Suprapubic skin (tissue), 4 donors: ENCODE results near the gene LRMDA. TPM values are rescaled to one million over a fixed set of nuclear protein-coding genes. Genes with fewer than 3 reads are reported as not detected.

ENCODE experiments used
- DNase-seq, 2 donors: peaks; one replicate each; pipeline ENCODE4 v3.0.0-alpha.2; 2019; ENCODE audit warnings: low spot score in 2 of 2
- H3K27ac ChIP-seq: fragments of 200-600 bp; sonication (generic); one replicate; pipeline ENCODE4 v1.5.1; 2019
- H3K27me3 ChIP-seq: fragments of 200-600 bp; sonication (generic); one replicate; pipeline ENCODE4 v1.5.1; 2019
- H3K36me3 ChIP-seq: fragments of 200-600 bp; sonication (generic); one replicate; pipeline ENCODE4 v1.5.1; 2019
- H3K4me1 ChIP-seq: fragments of 200-600 bp; sonication (generic); one replicate; pipeline ENCODE4 v1.5.1; 2019
- H3K4me3 ChIP-seq: fragments of 200-600 bp; sonication (generic); one replicate; pipeline ENCODE4 v1.5.1; 2019; ENCODE audit warnings: mild to moderate bottlenecking
- H3K9me3 ChIP-seq: fragments of 200-600 bp; sonication (generic); one replicate; pipeline ENCODE4 v1.5.1; 2019
- EP300 ChIP-seq: sonication (generic); formaldehyde crosslinking; IDR thresholded peaks from one replicate; pipeline ENCODE4 v1.6.1; 2017; ENCODE audit warnings: antibody characterized with exemption
- POLR2A ChIP-seq, 2 donors: fragments of 450-650 bp; IDR thresholded peaks; one replicate each; pipeline ENCODE4 v1.6.1; 2017; ENCODE audit warnings: antibody characterized with exemption in 2 of 2, mild to moderate bottlenecking in 2 of 2, moderate library complexity in 2 of 2
- POLR2AphosphoS5 ChIP-seq, 3 donors: sonication (generic); formaldehyde crosslinking; IDR thresholded peaks; one replicate each; pipeline ENCODE4 v1.6.1; 2017; ENCODE audit warnings: antibody characterized with exemption in 3 of 3
- WGBS: methylation state at CpG from one replicate; pipeline ENCODE4 v1.1.5; 2018; 5-methylcytosine and 5-hydroxymethylcytosine counted together
- total RNA-seq, 4 donors: library from RNA; depleted of rRNA; stranded (reverse); fragments of >200 nt; gene quantifications; one replicate each; pipeline ENCODE4 v1.1.0, GENCODE V29; 2016
- TF ChIP-seq, protein P1 (sequence below), 2 donors: fragments of 200-600 bp in 1 of 2; fragments of 450-650 bp in 1 of 2; sonication (generic) in 1 of 2; IDR thresholded peaks; one replicate each; pipeline ENCODE4 v1.5.1; 2016 to 2019; ENCODE audit warnings: antibody characterized with exemption in 2 of 2, mild to moderate bottlenecking in 1 of 2, moderate library complexity in 1 of 2

LRMDA gene
- total RNA-seq, 4 donors from 2014 or later, result 0.10 to 2.9 (median 1.9) TPM; not detected in 1

DNA sequence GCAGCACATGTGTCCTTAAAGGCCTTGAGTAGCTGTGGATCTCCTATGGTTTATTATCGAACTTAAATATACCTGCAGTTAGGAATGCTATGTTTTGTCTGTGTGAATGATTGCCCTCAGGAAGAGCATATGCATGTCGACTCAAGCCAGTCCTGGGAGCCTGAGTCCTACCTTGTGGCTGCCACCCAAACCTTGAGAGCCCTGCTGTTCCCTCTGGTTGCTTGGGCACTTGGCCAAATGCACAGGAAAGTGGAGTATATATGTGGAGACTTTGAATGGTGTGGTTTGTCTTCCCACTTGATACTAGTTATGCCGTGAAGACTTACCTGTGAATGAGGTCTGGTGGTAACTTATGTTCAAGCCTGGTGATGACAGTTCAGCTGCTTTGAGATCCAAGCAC, 409.8 kb downstream of the LRMDA start:
- no peaks in the 10 kb centered on the region for H3K36me3 ChIP-seq
- 64% methylated on average over 3 of the region's 3 CpGs for WGBS
- DNase-seq, result no peak
- H3K4me1 ChIP-seq, result no peaks in the 10 kb centered on the region
- no peak for TF ChIP-seq POLR2A (IDR thresholded peaks at IDR 0.05)
- no peak for TF ChIP-seq EP300
- no peak for TF ChIP-seq POLR2AphosphoS5 (IDR thresholded peaks at IDR 0.05)
- TF ChIP-seq, protein P1, sequence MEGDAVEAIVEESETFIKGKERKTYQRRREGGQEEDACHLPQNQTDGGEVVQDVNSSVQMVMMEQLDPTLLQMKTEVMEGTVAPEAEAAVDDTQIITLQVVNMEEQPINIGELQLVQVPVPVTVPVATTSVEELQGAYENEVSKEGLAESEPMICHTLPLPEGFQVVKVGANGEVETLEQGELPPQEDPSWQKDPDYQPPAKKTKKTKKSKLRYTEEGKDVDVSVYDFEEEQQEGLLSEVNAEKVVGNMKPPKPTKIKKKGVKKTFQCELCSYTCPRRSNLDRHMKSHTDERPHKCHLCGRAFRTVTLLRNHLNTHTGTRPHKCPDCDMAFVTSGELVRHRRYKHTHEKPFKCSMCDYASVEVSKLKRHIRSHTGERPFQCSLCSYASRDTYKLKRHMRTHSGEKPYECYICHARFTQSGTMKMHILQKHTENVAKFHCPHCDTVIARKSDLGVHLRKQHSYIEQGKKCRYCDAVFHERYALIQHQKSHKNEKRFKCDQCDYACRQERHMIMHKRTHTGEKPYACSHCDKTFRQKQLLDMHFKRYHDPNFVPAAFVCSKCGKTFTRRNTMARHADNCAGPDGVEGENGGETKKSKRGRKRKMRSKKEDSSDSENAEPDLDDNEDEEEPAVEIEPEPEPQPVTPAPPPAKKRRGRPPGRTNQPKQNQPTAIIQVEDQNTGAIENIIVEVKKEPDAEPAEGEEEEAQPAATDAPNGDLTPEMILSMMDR (IDR thresholded peaks at IDR 0.05), result no peak
- no peaks in the 10 kb centered on the region for H3K27me3 ChIP-seq
- H3K27ac ChIP-seq, result no peak overlapping the region
- H3K9me3 ChIP-seq, result no peaks in the 10 kb centered on the region
- no peak overlapping the region for H3K4me3 ChIP-seq

DNA sequence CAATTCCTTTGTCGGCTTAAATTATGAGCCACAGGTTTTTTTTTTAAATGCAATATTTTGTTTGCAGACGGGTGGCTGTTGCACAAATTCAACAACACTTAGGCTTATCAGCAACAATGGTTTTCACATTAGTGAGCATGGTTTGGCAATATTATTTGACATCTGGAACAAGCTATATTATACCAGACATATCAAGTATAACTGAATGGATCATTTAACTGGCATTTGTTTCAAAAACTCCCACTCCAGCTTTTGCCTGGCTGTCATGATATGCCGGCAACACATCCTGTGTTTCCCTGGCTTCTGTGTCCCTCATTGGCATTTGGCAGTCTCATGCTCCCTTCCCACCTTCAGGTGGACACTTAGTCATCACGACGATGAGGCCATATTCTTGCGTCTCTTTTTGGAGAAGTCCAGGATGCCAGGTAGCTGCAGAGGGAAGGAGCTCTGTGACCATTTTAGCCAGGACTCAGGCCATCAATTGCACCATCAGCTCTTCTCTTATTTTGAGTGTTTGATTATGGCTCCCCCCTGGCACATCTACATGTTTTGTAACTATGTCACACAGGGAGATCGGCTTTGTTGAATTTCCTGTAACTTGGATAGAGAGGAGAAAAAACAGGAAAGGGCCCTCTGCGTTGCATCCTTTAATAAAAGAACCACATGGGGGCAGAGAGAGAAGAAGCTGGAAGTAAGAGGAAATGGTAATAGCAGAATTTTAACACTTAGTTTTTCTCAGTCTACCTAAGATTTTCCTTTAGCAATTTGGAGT, 413.9 kb downstream of the LRMDA start:
- H3K4me1 ChIP-seq, result no peaks in the 10 kb centered on the region
- H3K36me3 ChIP-seq, result no peaks in the 10 kb centered on the region
- DNase-seq, result no peak
- no peaks in the 10 kb centered on the region for H3K9me3 ChIP-seq
- WGBS, result 75% methylated on average over 8 of the region's 8 CpGs
- no peak for TF ChIP-seq POLR2AphosphoS5 (IDR thresholded peaks at IDR 0.05)
- no peak for TF ChIP-seq POLR2A (IDR thresholded peaks at IDR 0.05)
- TF ChIP-seq EP300, result no peak
- TF ChIP-seq, protein P1 (IDR thresholded peaks at IDR 0.05), result no peak
- H3K4me3 ChIP-seq, result no peak overlapping the region
- H3K27ac ChIP-seq, result no peak overlapping the region
- no peaks in the 10 kb centered on the region for H3K27me3 ChIP-seq

- DNase-seq, result no peak
- Histone ChIP-seq H3K9me3 (no peaks in the 10 kb centered on the region), H3K27ac (no peak overlapping the region), H3K36me3 (no peaks in the 10 kb centered on the region), H3K4me3 (no peak overlapping the region), H3K4me1 (no peaks in the 10 kb centered on the region), H3K27me3 (no peaks in the 10 kb centered on the region)
- TF ChIP-seq POLR2A (IDR thresholded peaks at IDR 0.05), result no peak
- TF ChIP-seq, protein P1 (IDR thresholded peaks at IDR 0.05), result no peak
- TF ChIP-seq POLR2AphosphoS5 (IDR thresholded peaks at IDR 0.05), result no peak
- TF ChIP-seq EP300, result no peak
Observed at GRCh38 chr10:75847477-75847876, 416.1 kb downstream of the LRMDA start.

DNA sequence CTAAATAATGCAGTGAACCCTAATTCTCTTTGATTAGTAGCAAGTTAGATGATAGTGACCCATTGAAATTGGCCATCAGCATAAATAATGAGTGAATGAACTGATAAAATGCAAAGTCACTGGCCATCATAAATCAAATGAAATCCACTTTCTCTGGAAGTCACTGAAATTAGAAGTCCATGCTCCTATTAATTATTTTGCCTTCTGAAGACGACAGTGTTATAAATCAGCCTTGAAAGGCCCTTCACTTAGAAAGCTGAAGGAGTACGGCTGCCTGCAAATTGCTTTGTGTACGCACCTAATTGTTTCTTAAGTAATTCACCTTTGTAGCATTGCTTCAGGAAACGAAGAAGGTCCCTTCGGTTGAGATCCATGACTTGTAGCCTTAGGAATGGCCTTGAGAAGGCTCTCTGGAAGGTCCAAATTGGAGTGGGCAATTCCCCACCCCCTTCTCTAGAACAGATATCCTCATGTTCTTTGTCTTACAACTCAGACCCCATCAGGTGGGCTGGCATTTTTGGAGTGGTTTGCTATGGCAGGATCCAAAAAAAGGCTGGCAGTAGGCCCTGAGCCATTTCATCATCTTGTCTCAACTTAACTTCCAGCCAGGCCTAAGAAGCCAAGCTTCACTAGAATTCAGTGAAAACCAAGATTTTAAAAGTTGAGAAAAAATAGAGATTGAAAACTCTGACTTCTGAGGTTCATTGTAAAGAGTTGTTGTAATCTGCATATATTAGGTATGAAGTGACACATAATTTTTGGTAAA, 420.3 kb downstream of the LRMDA start:
- H3K9me3 ChIP-seq, result no peaks in the 10 kb centered on the region
- H3K4me1 ChIP-seq, result no peaks in the 10 kb centered on the region
- no peak for TF ChIP-seq POLR2A (IDR thresholded peaks at IDR 0.05)
- TF ChIP-seq POLR2AphosphoS5 (IDR thresholded peaks at IDR 0.05), result no peak
- no peak for TF ChIP-seq EP300
- TF ChIP-seq, protein P1 (IDR thresholded peaks at IDR 0.05), result no peak
- H3K4me3 ChIP-seq, result no peak overlapping the region
- 84% methylated on average over 5 of the region's 5 CpGs for WGBS
- H3K27me3 ChIP-seq, result no peaks in the 10 kb centered on the region
- H3K36me3 ChIP-seq, result no peaks in the 10 kb centered on the region
- H3K27ac ChIP-seq, result no peak overlapping the region
- no peak for DNase-seq

- TF ChIP-seq, protein P1 (IDR thresholded peaks at IDR 0.05), result no peak
- TF ChIP-seq POLR2AphosphoS5 (IDR thresholded peaks at IDR 0.05) (no peak), POLR2A (IDR thresholded peaks at IDR 0.05) (no peak), EP300 (no peak)
- no peak for DNase-seq
- Histone ChIP-seq H3K4me3 (no peak overlapping the region), H3K27me3 (no peaks in the 10 kb centered on the region), H3K36me3 (no peaks in the 10 kb centered on the region), H3K27ac (no peak overlapping the region), H3K4me1 (no peaks in the 10 kb centered on the region), H3K9me3 (no peaks in the 10 kb centered on the region)
- 86% methylated on average over 3 of the region's 3 CpGs for WGBS
Observed at GRCh38 chr10:75852851-75853484, 421.5 kb downstream of the LRMDA start.
